Peyer's patch (tissue), 4 donors: ENCODE results near the gene IQCH. TPM values are rescaled to one million over a fixed set of nuclear protein-coding genes. Genes with fewer than 3 reads are reported as not detected.

ENCODE experiments used
- DNase-seq, 3 donors: peaks; one replicate each; pipeline ENCODE4 v3.0.0-alpha.2; 2017 to 2019
- H3K27ac ChIP-seq, 4 donors: fragments of 200-600 bp; sonication (generic); one replicate each; pipeline ENCODE4 v1.5.1; 2016 to 2019
- H3K27me3 ChIP-seq, 2 donors: fragments of 200-600 bp; sonication (generic); one replicate each; pipeline ENCODE4 v1.5.1; 2019
- H3K36me3 ChIP-seq, 3 donors: fragments of 200-600 bp; sonication (generic); one replicate each; pipeline ENCODE4 v1.5.1; 2016 to 2019
- H3K4me1 ChIP-seq, 4 donors: fragments of 200-600 bp; sonication (generic); one replicate each; pipeline ENCODE4 v1.5.1; 2016 to 2019
- H3K4me3 ChIP-seq, 4 donors: fragments of 200-600 bp; sonication (generic); 1 replicate in 3 of 4; 2 replicates in 1 of 4; pipeline ENCODE4 v1.5.1; 2016 to 2019; ENCODE audit warnings: mild to moderate bottlenecking in 1 of 4
- H3K9me3 ChIP-seq, 4 donors: fragments of 200-600 bp; sonication (generic); one replicate each; pipeline ENCODE4 v1.5.1; 2016 to 2019; ENCODE audit warnings: mild to moderate bottlenecking in 1 of 4
- CTCF ChIP-seq, 6 experiments: fragments of 450-650 bp in 4 of 6; fragments of 200-600 bp in 2 of 6; sonication (generic) in 1 of 6; IDR thresholded peaks; one replicate each; pipeline ENCODE4 v1.5.1; 2017 to 2019; ENCODE audit warnings: antibody characterized with exemption in 6 of 6, mild to moderate bottlenecking in 3 of 6, moderate library complexity in 1 of 6
- POLR2A ChIP-seq, 2 donors: fragments of 450-650 bp; IDR thresholded peaks; one replicate each; pipeline ENCODE4 v1.5.1; 2017; ENCODE audit warnings: antibody characterized with exemption in 2 of 2, mild to moderate bottlenecking in 2 of 2, moderate library complexity in 2 of 2
- total RNA-seq, 4 donors: library from RNA; depleted of rRNA; stranded (reverse); fragments of >200 nt; gene quantifications; one replicate each; pipeline ENCODE4 v1.1.0, GENCODE V29; 2016

Gene IQCH
- total RNA-seq, 4 donors from 2014 or later, result 0.53 to 1.2 (median 0.88) TPM

- H3K4me1 ChIP-seq, result no peaks in the 10 kb centered on the region
- TF ChIP-seq POLR2A (IDR thresholded peaks at IDR 0.05), result no peak
- no peak for TF ChIP-seq CTCF (IDR thresholded peaks at IDR 0.05)
- no peak overlapping the region for H3K27ac ChIP-seq
- no peaks in the 10 kb centered on the region for H3K36me3 ChIP-seq
- no peaks in the 10 kb centered on the region for H3K9me3 ChIP-seq
- no peak for DNase-seq
- no peaks in the 10 kb centered on the region for H3K27me3 ChIP-seq
- H3K4me3 ChIP-seq, result no peak overlapping the region
These were observed 220.0 kb downstream of the IQCH start for GRCh38 chr15:67474405-67475110.

- Histone ChIP-seq H3K27me3 (no peaks in the 10 kb centered on the region), H3K4me1 (no peaks in the 10 kb centered on the region), H3K4me3 (no peak overlapping the region), H3K27ac (no peak overlapping the region), H3K36me3 (no peaks in the 10 kb centered on the region), H3K9me3 (no peaks in the 10 kb centered on the region)
- TF ChIP-seq CTCF (IDR thresholded peaks at IDR 0.05) (no peak), POLR2A (IDR thresholded peaks at IDR 0.05) (no peak)
- no peak for DNase-seq
These were observed 225.4 kb downstream of the IQCH start for GRCh38 chr15:67479781-67480505.

- H3K36me3 ChIP-seq, result no peaks in the 10 kb centered on the region
- H3K9me3 ChIP-seq, result no peaks in the 10 kb centered on the region
- DNase-seq, result no peak
- H3K27ac ChIP-seq, result no peak overlapping the region
- no peaks in the 10 kb centered on the region for H3K27me3 ChIP-seq
- no peaks in the 10 kb centered on the region for H3K4me1 ChIP-seq
- H3K4me3 ChIP-seq, result no peak overlapping the region
- TF ChIP-seq POLR2A (IDR thresholded peaks at IDR 0.05) (no peak), CTCF (IDR thresholded peaks at IDR 0.05) (no peak)
These were observed 226.2 kb downstream of the IQCH start for GRCh38 chr15:67480741-67481140.

GRCh38 chr15:67481680-67482079 lies 227.1 kb downstream of the IQCH start:
- no peaks in the 10 kb centered on the region for H3K36me3 ChIP-seq
- no peaks in the 10 kb centered on the region for H3K27me3 ChIP-seq
- no peak overlapping the region for H3K4me3 ChIP-seq
- no peaks in the 10 kb centered on the region for H3K4me1 ChIP-seq
- TF ChIP-seq POLR2A (IDR thresholded peaks at IDR 0.05) (no peak), CTCF (IDR thresholded peaks at IDR 0.05) (no peak)
- no peak overlapping the region for H3K27ac ChIP-seq
- DNase-seq, result no peak
- no peaks in the 10 kb centered on the region for H3K9me3 ChIP-seq

- TF ChIP-seq CTCF (IDR thresholded peaks at IDR 0.05) (no peak), POLR2A (IDR thresholded peaks at IDR 0.05) (no peak)
- no peaks in the 10 kb centered on the region for H3K4me1 ChIP-seq
- H3K27me3 ChIP-seq, result no peaks in the 10 kb centered on the region
- H3K4me3 ChIP-seq, result no peak overlapping the region
- H3K27ac ChIP-seq, result no peak overlapping the region
- H3K36me3 ChIP-seq, result no peaks in the 10 kb centered on the region
- no peak for DNase-seq
- H3K9me3 ChIP-seq, result no peaks in the 10 kb centered on the region
These were observed 241.0 kb downstream of the IQCH start for GRCh38 chr15:67495585-67495984.
